CD4-positive, alpha-beta T cell treated with Interleukin-1 beta for 1 hour (primary cell): ENCODE results near the gene C18orf63.
"Not testable (repeated sequence)": the region's sequence is repeated elsewhere in the genome, so short reads cannot be mapped to it uniquely, and the experiment has no call there.

Source experiments
- DNase-seq, 2 donors: peaks; one replicate each; pipeline ENCODE4 v3.0.0-alpha.2; 2020 to 2022

The C18orf63 gene

GRCh38 chr18:74286856-74287255 lies 28.8 kb upstream of the C18orf63 start:
- DNase-seq = no peak

- no peak for DNase-seq
Measured at GRCh38 chr18:74288041-74288440, 27.6 kb upstream of the C18orf63 start.

DNA sequence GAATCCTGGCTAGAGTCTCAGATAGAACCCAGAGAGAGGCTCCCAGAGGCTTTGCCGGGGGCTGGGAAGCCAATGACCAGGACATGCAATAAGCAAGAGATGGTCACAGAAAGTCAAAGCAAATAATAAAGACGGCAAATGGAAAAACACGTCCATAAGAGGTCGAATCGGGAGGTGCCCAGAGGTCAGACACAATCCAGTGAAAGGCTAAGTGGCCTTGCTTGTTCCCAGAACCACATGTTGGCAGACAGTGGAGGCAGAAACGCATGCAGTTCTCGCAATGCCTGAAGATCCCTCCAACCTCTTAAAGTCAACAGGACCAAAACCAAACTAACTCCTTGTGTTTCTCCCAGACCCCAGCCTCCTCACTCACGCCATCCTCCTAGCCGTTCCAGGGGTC lies 26.9 kb upstream of the C18orf63 start:
- no peak for DNase-seq

DNA sequence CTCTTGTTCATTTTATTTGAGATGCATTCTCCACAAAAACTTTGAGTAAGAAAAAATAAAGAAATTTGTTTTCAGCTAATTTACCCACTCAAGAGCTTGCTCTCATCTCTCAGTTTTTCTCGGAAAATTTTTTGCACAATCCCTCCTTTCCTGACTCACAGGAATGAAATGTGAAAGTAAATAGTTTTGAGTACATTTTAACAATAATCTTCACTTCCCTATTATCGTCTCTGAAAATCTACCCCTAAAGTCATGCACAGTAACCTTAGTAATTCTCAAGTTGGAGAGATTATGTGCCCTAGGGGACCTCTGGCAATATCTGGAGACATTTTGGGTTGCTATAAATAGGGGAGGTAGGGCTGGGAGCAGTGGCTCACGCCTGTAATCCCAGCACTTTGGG lies 26.5 kb upstream of the C18orf63 start:
- no peak for DNase-seq

GRCh38 chr18:74290021-74290420 lies 25.6 kb upstream of the C18orf63 start:
- no peak for DNase-seq

GRCh38 chr18:74290794-74291471 lies 24.7 kb upstream of the C18orf63 start:
- peak in 1 of 2 donors; percentile 17 for DNase-seq

GRCh38 chr18:74291472-74291770 lies 24.2 kb upstream of the C18orf63 start:
- no peak for DNase-seq

GRCh38 chr18:74291771-74292540 lies 23.7 kb upstream of the C18orf63 start, which contains the start of gene CYB5A:
TSS of gene CYB5A (minus strand) at chr18:74291963. CDS start at chr18:74291875, 88 bp downstream.
- DNase-seq = peak; percentile 98 to 99

DNA sequence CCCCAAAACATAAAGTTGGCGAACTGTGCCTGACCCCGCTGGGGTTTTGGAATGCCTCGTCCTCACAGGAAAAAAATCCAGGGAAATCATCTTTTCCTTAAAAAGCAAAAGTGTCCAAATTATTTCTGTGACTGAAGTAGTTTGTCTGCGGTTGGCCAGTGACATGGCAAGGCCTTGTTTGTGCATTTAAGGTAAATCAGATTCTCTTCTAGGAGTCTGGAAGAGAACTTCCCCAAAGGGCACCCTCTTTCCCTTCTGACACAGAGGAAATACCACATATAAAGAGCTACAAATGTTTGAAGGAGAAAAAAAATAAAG lies 23.1 kb upstream of the C18orf63 start:
- no peak for DNase-seq

GRCh38 chr18:74292982-74293381 lies 22.7 kb upstream of the C18orf63 start:
- DNase-seq = not testable (repeated sequence)

DNA sequence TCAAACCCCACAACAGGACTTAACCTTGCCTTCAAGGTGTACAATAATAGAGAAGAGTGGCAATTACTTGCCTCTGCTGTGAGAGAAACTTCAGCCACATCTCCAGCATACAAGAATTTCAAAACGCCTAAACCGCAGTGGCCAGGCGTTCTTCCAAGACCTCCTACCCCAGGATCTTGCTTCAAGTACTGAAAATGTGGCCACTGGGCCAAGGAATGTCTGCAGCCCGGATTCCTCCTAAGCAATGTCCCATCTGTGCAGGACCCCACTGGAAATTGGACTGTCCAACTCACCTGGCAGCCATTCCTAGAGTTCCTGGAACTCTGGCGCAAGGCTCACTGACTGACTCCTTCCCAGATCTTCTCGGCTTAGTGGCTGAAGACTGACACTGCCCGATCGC lies 21.1 kb upstream of the C18orf63 start:
- no peak for DNase-seq

GRCh38 chr18:74299162-74299561 lies 16.5 kb upstream of the C18orf63 start:
- no peak for DNase-seq

- DNase-seq = no peak
Measured at GRCh38 chr18:74299746-74300145, 15.9 kb upstream of the C18orf63 start.

DNA sequence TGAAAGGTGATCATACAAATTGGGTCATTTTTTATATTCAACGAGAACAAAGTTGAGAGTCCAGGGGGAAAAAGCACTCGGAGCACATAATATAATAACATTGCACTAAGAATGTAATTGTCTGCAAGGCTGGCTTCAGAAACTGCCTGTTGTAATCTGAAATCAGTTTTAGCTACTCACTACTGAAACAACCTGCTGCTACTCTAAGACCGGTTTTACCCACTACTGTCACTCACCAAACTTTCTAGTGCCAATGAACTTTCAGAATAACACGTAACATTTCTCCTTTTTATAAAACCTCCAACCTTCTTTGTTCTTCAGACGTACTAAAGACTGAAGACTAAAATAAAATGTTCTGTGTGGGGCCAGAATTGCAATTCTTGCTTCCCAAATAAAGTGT lies 12.3 kb upstream of the C18orf63 start:
- no peak for DNase-seq

DNA sequence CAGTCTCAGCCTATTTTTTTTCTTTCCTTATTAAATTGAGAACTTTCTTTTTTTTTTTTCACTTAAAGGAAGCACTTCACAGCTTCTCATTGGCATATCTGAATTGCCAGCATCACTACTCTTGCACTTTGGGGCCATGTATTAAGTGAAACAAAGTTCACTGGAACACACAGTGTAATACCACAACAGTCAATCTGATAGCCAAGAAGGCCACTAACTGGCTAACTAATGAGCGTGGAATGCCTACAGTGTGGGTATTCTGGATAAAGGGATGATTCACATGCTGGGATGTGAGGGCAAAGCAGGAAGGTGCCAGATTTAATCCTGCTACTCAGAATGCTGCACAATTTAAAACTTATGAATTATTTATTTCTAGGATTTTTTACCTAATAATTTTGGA lies 11.7 kb upstream of the C18orf63 start:
- DNase-seq = no peak

DNA sequence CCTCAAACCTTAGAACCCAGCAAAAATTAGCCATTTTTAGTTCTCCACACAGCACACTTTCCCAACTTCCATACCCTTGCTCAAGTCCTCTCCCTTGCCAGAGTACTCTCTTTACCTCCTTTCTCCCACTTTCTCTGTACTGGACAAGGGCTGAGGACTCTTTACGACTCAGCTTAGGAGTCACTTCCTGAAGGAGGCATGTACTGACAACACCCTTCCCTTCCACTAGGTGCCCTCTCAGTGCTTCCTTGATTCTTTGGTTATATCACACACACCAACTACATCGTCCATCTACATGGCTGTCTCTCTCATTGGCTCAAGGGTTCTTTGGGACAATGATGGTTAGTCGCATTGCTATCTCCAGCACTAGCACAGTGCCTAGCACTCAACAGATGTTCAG lies 5.2 kb upstream of the C18orf63 start:
- DNase-seq = peak; percentile 12

- DNase-seq = no peak
Measured at GRCh38 chr18:74311000-74311399, 4.6 kb upstream of the C18orf63 start.

- no peak for DNase-seq
Measured at GRCh38 chr18:74314759-74315463, 728 bp upstream of the C18orf63 start.

DNA sequence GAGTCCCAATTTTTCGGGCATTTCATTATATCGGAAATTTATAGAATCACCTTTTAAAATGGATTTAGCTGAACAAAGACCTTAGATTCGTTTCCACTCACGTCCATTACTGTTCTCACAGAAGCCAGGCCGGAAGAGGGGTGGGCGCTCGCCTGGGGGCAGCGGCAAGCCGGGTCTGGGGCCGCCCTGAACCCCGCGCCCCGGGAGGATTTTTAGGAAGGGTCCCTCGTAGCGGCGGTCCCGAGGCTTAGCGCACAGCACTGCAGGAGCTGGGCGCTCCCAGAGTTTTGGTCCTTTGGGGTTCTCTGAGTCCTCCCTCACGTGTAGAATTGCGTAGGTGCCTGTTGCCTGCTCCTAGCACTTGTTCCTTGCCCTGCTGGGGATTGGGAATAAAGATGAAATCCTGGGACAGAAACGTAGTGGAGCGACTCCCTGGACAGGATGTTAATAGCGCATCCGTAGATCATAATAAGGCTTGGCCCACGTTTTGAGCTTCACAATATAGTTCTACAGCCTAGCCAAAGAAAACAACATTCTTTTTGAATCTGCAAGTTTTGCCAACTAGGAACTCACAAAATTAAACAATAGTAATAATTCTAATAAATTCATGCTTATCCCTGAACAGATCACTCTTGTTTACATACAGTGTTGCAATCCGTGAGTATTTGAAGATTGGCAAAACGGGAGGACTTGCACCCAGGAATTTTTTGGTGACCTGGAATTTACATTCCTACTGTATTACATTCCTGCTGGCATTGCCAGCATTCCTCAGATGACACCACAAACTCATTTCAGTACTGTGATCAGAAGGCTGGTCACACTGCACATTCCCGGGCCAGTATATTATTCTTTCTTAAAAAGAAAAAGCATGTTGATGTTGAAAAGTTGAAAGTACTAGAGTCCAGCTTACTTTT lies 875 bp downstream of the C18orf63 start:
- DNase-seq = no peak

DNA sequence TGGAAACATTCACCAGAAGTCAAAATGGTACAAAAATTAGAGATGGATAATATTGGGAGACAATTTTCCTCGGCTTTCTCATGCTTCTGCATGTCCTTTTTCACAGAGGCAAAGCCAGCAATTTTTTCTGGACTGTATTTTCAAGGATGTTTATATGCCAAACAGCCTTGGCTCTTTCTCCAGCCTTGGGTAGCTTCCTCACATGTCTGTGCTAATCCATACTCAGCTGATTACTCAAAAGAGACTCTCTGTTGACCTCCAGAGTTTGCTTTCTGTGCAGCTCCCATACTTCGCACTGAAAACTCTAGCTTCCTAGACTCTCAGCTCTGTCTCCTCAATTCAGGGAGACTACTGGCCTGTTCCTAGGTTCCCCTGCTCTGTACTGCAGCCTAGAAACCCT lies 10.6 kb downstream of the C18orf63 start:
- DNase-seq = no peak

DNA sequence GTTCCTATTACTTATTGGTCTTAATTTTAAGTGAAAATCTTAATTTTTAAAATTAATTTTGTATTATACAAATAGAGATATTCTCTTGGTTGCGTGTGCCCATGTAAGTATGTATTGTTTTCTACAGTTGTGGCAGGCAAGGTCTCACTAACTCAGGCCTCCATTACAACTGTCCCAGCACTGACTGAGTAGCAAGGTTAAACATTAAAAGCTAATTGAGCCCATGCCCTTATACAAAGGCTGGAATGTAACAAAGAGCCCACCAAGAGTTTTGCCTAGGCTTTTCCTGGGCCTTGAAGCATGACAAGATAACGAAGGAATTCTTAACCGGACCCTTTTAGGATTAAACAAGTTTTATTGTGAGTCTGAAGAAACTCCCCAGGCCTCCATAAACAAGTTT lies 11.2 kb downstream of the C18orf63 start:
- DNase-seq = not testable (repeated sequence)

DNA sequence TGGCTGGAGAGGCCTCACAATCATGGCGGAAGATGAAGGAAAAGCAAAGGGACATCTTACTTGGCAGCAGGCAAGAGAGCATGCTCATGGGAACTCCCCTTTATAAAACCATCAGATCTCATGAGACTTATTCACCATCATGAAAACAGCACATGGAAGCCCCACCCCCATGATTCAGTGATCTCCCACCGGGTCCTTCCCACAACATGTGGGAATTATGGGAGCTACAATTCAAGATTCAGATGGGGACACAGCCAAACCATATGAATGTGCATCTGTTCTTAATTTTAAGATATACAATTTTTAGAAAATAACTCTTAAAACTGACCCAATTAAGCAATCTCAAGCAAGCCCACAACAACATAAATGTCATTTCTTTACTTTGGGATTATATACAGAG lies 12.6 kb downstream of the C18orf63 start:
- DNase-seq = no peak

GRCh38 chr18:74329688-74330205 lies 14.1 kb downstream of the C18orf63 start:
- no peak for DNase-seq
